ENCODE results near the gene FNDC8.

GRCh38 chr17:35094902-35095301 lies 26.5 kb upstream of the FNDC8 start:
- TF ChIP-seq, protein P1, sequence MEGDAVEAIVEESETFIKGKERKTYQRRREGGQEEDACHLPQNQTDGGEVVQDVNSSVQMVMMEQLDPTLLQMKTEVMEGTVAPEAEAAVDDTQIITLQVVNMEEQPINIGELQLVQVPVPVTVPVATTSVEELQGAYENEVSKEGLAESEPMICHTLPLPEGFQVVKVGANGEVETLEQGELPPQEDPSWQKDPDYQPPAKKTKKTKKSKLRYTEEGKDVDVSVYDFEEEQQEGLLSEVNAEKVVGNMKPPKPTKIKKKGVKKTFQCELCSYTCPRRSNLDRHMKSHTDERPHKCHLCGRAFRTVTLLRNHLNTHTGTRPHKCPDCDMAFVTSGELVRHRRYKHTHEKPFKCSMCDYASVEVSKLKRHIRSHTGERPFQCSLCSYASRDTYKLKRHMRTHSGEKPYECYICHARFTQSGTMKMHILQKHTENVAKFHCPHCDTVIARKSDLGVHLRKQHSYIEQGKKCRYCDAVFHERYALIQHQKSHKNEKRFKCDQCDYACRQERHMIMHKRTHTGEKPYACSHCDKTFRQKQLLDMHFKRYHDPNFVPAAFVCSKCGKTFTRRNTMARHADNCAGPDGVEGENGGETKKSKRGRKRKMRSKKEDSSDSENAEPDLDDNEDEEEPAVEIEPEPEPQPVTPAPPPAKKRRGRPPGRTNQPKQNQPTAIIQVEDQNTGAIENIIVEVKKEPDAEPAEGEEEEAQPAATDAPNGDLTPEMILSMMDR (IDR thresholded peaks at IDR 0.05) = no peak
- no peak for TF ChIP-seq POLR2A (IDR thresholded peaks at IDR 0.05)
